SK-N-SH (cell line): ENCODE data around the gene TRIM44. TPM values are rescaled to one million over a fixed set of nuclear protein-coding genes. Genes with fewer than 3 reads are reported as not detected.
A peak's percentile ranks its signal among the peaks of the same experiment; 100 is the strongest.

ENCODE experiments used
- CTCF ChIA-PET: fragments of 300-600, 350-600 bp; formaldehyde crosslinking; extraction: SDS; loops from one replicate; lab custom pipeline; 2021; lab: Yijun Ruan, JAX
- POLR2A ChIA-PET: fragments of 350-600 bp; sonication (Branson Sonifier 250); formaldehyde crosslinking; extraction: SDS; loops from one replicate; lab custom pipeline; 2020; ENCODE audit warnings: antibody characterized with exemption, inconsistent platforms; lab: Yijun Ruan, JAX
- DNase-seq: peaks from one replicate; pipeline ENCODE4 v3.0.0; 2012
- H2AFZ ChIP-seq: fragments of 200-600 bp; sonication (generic); 2 replicates; pipeline ENCODE4 v1.8.1; 2016; ENCODE audit warnings: antibody characterized with exemption, mild to moderate bottlenecking, low read depth
- H3F3A ChIP-seq: fragments of 200-600 bp; sonication (generic); replicated peaks from 2 replicates; pipeline ENCODE3; 2016; ENCODE audit warnings: antibody characterized with exemption, mild to moderate bottlenecking; ENCODE audit not compliant: insufficient read depth
- H3K27ac ChIP-seq, 2 experiments: fragments of 200-500 bp in 1 of 2; fragments of 200-600 bp in 1 of 2; sonication (Bioruptor generic) in 1 of 2; sonication (generic), shearing (Covaris generic) in 1 of 2; 2 replicates each; pipeline versions ENCODE4 v1.5.1 to v1.6.1; 2014 to 2016; ENCODE audit warnings: low read depth in 2 of 2, inconsistent platforms in 1 of 2, low read length in 1 of 2, mild to moderate bottlenecking in 1 of 2, mixed read lengths in 1 of 2
- H3K27me3 ChIP-seq: fragments of 200-600 bp; sonication (generic), shearing (Covaris generic); 2 replicates; pipeline ENCODE4 v1.6.1; 2016; ENCODE audit warnings: mixed run types; ENCODE audit not compliant: insufficient read depth
- H3K36me3 ChIP-seq, 2 experiments: fragments of 200-500 bp in 1 of 2; fragments of 200-600 bp in 1 of 2; sonication (Bioruptor generic) in 1 of 2; sonication (generic) in 1 of 2; replicated peaks in 1 of 2; 2 replicates each; pipeline versions ENCODE3 to v1.5.1; 2014 to 2016; ENCODE audit warnings: low read length in 1 of 2, mild to moderate bottlenecking in 1 of 2; ENCODE audit not compliant: insufficient read depth in 2 of 2, control insufficient read depth in 1 of 2
- H3K4me1 ChIP-seq, 2 experiments: fragments of 200-500 bp in 1 of 2; fragments of 200-600 bp in 1 of 2; sonication (Bioruptor generic) in 1 of 2; sonication (generic), shearing (Covaris generic) in 1 of 2; 2 replicates each; pipeline versions ENCODE4 v1.5.1 to v1.6.1; 2014 to 2016; ENCODE audit warnings: low read depth in 1 of 2, low read length in 1 of 2, mixed run types in 1 of 2; ENCODE audit not compliant: insufficient read depth in 2 of 2, control insufficient read depth in 1 of 2
- H3K4me2 ChIP-seq: fragments of 200-600 bp; sonication (generic), shearing (Covaris generic); 2 replicates; pipeline ENCODE4 v1.6.1; 2017; ENCODE audit warnings: mixed run types
- H3K4me3 ChIP-seq, 2 experiments: fragments of 200-500 bp in 1 of 2; fragments of 200-600 bp in 1 of 2; sonication (Bioruptor generic) in 1 of 2; sonication (generic), shearing (Covaris generic) in 1 of 2; 2 replicates each; pipeline versions ENCODE4 v1.5.1 to v1.8.1; 2014 to 2016; ENCODE audit warnings: low read depth in 2 of 2, inconsistent platforms in 1 of 2, low read length in 1 of 2, mild to moderate bottlenecking in 1 of 2, mixed read lengths in 1 of 2, moderate library complexity in 1 of 2
- H3K79me2 ChIP-seq: fragments of 200-600 bp; sonication (generic); 2 replicates; pipeline ENCODE4 v1.8.1; 2017; ENCODE audit warnings: mild to moderate bottlenecking; ENCODE audit not compliant: insufficient read depth
- H3K9ac ChIP-seq: fragments of 200-600 bp; sonication (generic); 2 replicates; pipeline ENCODE4 v1.6.1; 2017; ENCODE audit warnings: mixed run types
- H3K9me2 ChIP-seq: fragments of 200-600 bp; sonication (generic); 2 replicates; pipeline ENCODE4 v1.6.1; 2017; ENCODE audit warnings: mixed run types
- H3K9me3 ChIP-seq: fragments of 200-600 bp; sonication (generic); 2 replicates; pipeline ENCODE4 v1.6.1; 2017; ENCODE audit warnings: mixed run types, mild to moderate bottlenecking, moderate library complexity
- H4K20me1 ChIP-seq: fragments of 200-600 bp; sonication (generic); 2 replicates; pipeline ENCODE4 v1.6.1; 2017; ENCODE audit warnings: mild to moderate bottlenecking, mixed run types; ENCODE audit not compliant: insufficient read depth
- CHD2 ChIP-seq: fragments of 150-350 bp; IDR thresholded peaks from 2 replicates; pipeline ENCODE4 v1.6.1; 2018; ENCODE audit warnings: low read length; ENCODE audit not compliant: partially characterized antibody
- CTCF ChIP-seq: fragments of 200-600 bp; sonication (generic); IDR thresholded peaks from 2 replicates; pipeline ENCODE4 v1.6.1; 2017; ENCODE audit warnings: antibody characterized with exemption, mild to moderate bottlenecking, moderate library complexity
- EP300 ChIP-seq, 2 experiments: IDR thresholded peaks; 2 replicates each; pipeline versions ENCODE4 v1.4.0 to v1.6.1; 2012; ENCODE audit warnings: borderline replicate concordance in 1 of 2, low read depth in 1 of 2, low read length in 1 of 2
- FOXJ3 ChIP-seq: sonication (generic); formaldehyde crosslinking; IDR thresholded peaks from 2 replicates; pipeline ENCODE4 v1.5.1; 2020; ENCODE audit warnings: mild to moderate bottlenecking, missing genetic modification reagents
- FOXM1 ChIP-seq: IDR thresholded peaks from 2 replicates; pipeline ENCODE4 v1.4.0; 2012; ENCODE audit warnings: low read depth, mild to moderate bottlenecking
- GABPA ChIP-seq: IDR thresholded peaks from 2 replicates; pipeline ENCODE4 v1.4.0; 2012; ENCODE audit warnings: low read depth, mild to moderate bottlenecking
- IRF3 ChIP-seq: fragments of 150-350 bp; IDR thresholded peaks from 2 replicates; pipeline ENCODE4 v1.6.1; 2016; ENCODE audit warnings: mild to moderate bottlenecking, low read depth, low read length
- JUND ChIP-seq: IDR thresholded peaks from 2 replicates; pipeline ENCODE4 v1.4.0; 2012
- MAX ChIP-seq: IDR thresholded peaks from 2 replicates; pipeline ENCODE4 v1.4.0; 2012; ENCODE audit warnings: low read depth
- PBX3 ChIP-seq: IDR thresholded peaks from 2 replicates; pipeline ENCODE4; 2012
- POLR2AphosphoS5 ChIP-seq: IDR thresholded peaks from 2 replicates; pipeline ENCODE4 v1.6.1; 2012; ENCODE audit warnings: low read depth, low read length
- RAD21 ChIP-seq: IDR thresholded peaks from 2 replicates; pipeline ENCODE4 v1.6.1; 2012; ENCODE audit warnings: mild to moderate bottlenecking, low read length
- RCOR1 ChIP-seq: fragments of 150-350 bp; IDR thresholded peaks from 2 replicates; pipeline ENCODE4 v1.6.1; 2017; ENCODE audit warnings: antibody characterized with exemption, low read length
- RXRA ChIP-seq: IDR thresholded peaks from 2 replicates; pipeline ENCODE4 v1.4.0; 2012; ENCODE audit warnings: low read depth, mild to moderate bottlenecking, borderline replicate concordance
- SIN3A ChIP-seq: IDR thresholded peaks from 2 replicates; pipeline ENCODE4 v1.6.1; 2012; ENCODE audit warnings: low read depth, mild to moderate bottlenecking, low read length, moderate library complexity, borderline replicate concordance
- SMC3 ChIP-seq: IDR thresholded peaks from 2 replicates; pipeline ENCODE4 v1.6.1; 2012; ENCODE audit warnings: low read depth, low read length, improper control_type of control experiment
- TAF1 ChIP-seq: IDR thresholded peaks from 2 replicates; pipeline ENCODE4 v1.6.1; 2012; ENCODE audit warnings: low read depth, mild to moderate bottlenecking, low read length, moderate library complexity, borderline replicate concordance
- TCF12 ChIP-seq: IDR thresholded peaks from 2 replicates; pipeline ENCODE4 v1.4.0; 2012
- TEAD4 ChIP-seq: IDR thresholded peaks from 2 replicates; pipeline ENCODE4 v1.4.0; 2012; ENCODE audit warnings: mild to moderate bottlenecking, borderline replicate concordance; ENCODE audit not compliant: insufficient read depth
- USF1 ChIP-seq: IDR thresholded peaks from 2 replicates; pipeline ENCODE4 v1.4.0; 2012; ENCODE audit warnings: low read depth, borderline replicate concordance
- WGBS: methylation state at CpG from one replicate; pipeline ENCODE4 v1.1.6; 2017; ENCODE audit warnings: low lambda C conversion rate; 5-methylcytosine and 5-hydroxymethylcytosine counted together
- polyA plus RNA-seq, 3 experiments: library from polyadenylated mRNA; depleted of rRNA; stranded (reverse); fragments of >200 nt; gene quantifications; 2 replicates each; pipeline ENCODE4 v1.2.3, GENCODE V29; 2012

The TRIM44 gene
- polyA plus RNA-seq, 1 of the 3 experiments (the other 2 are of a cell fraction) = 34.1 TPM

- TF ChIP-seq TEAD4 (no peak), JUND (no peak), RXRA (no peak), PBX3 (no peak), MAX (no peak), TAF1 (no peak), CHD2 (no peak)
Measured at GRCh38 chr11:35820614-35821013, 158.0 kb downstream of the TRIM44 start (continued).

- no peaks in the 10 kb centered on the region for H3K9me3 ChIP-seq
- peaks cover 6 to 12% of the 10 kb centered on the region in 2 experiments; a peak in 3 of 4 replicates for H3K4me1 ChIP-seq
- H4K20me1 ChIP-seq = no peaks in the 10 kb centered on the region
- no peaks in the 10 kb centered on the region for H3K79me2 ChIP-seq
- H3K9ac ChIP-seq = no peak overlapping the region
- no peaks in the 10 kb centered on the region for H3K9me2 ChIP-seq
- H3K4me2 ChIP-seq = no peak overlapping the region; the same call in 1 of the 2 replicates
- POLR2A ChIA-PET = interaction anchor here (1.2 kb wide), 1 partner anchor 247 kb away, joined by 3 read pairs; no protein-coding TSS in a partner anchor
- no peaks in the 10 kb centered on the region for H3F3A ChIP-seq
- no peak for DNase-seq
- no peaks in the 10 kb centered on the region for H3K36me3 ChIP-seq
- H2AFZ ChIP-seq = no peak overlapping the region
- no peaks in the 10 kb centered on the region for H3K27me3 ChIP-seq
- TF ChIP-seq POLR2AphosphoS5 (no peak), TCF12 (peak; percentile 13; the same call in 1 of the 2 replicates)
- peak overlapping the region in 1 of 2 experiments; percentile 22; a peak in 2 of 4 replicates for H3K27ac ChIP-seq
- no peak overlapping the region for H3K4me3 ChIP-seq
- 70% methylated on average over 2 of the region's 2 CpGs for WGBS
- CTCF ChIA-PET = interaction anchor here (0.7 to 7.0 kb wide), 122 partner anchors 10 to 686 kb away, joined by 3 to 107 read pairs (median 6); partner anchors contain the start of genes FJX1 and LDLRAD3
Measured at GRCh38 chr11:35822815-35823495, 160.4 kb downstream of the TRIM44 start.

GRCh38 chr11:35823742-35824298 lies 161.2 kb downstream of the TRIM44 start:
- H3F3A ChIP-seq = no peaks in the 10 kb centered on the region
- TF ChIP-seq TEAD4 (no peak), FOXM1 (no peak), RAD21 (no peak), RXRA (no peak), FOXJ3 (CRISPR knock-in tag) (no peak), CHD2 (no peak), USF1 (no peak), SMC3 (no peak), TAF1 (no peak), IRF3 (no peak), TCF12 (no peak), GABPA (no peak), RCOR1 (no peak), SIN3A (no peak), EP300 (IDR thresholded peaks at IDR 0.05; ENCODE audit: borderline replicate concordance in 1 of 2, low read depth in 1 of 2, low read length in 1 of 2) (no peak), CTCF (no peak)

More at GRCh38 chr11:35823742-35824298, 161.2 kb downstream of the TRIM44 start:
- H3K79me2 ChIP-seq = no peaks in the 10 kb centered on the region
- H3K9ac ChIP-seq = no peak overlapping the region
- no peaks in the 10 kb centered on the region for H4K20me1 ChIP-seq
- POLR2A ChIA-PET = no interaction called here
- H3K9me2 ChIP-seq = no peaks in the 10 kb centered on the region
- WGBS = 88% methylated on average over 10 of the region's 10 CpGs
- H3K4me1 ChIP-seq = peaks cover 6 to 12% of the 10 kb centered on the region in 2 experiments; a peak in 3 of 4 replicates
- H2AFZ ChIP-seq = no peak overlapping the region
- no peaks in the 10 kb centered on the region for H3K9me3 ChIP-seq
- DNase-seq = no peak
- no peak overlapping the region for H3K27ac ChIP-seq
- no peaks in the 10 kb centered on the region for H3K36me3 ChIP-seq
- CTCF ChIA-PET = interaction anchor here (0.6 to 7.0 kb wide), 13 partner anchors 10 to 656 kb away, joined by 3 to 107 read pairs (median 8); partner anchors contain the start of gene FJX1
- no peak overlapping the region for H3K4me2 ChIP-seq
- no peak overlapping the region for H3K4me3 ChIP-seq
- H3K27me3 ChIP-seq = no peaks in the 10 kb centered on the region
